Neural crest cell (in vitro differentiated cells): ENCODE measurements around the gene EYS. TPM values are rescaled to one million over a fixed set of nuclear protein-coding genes. Genes with fewer than 3 reads are reported as not detected.

ENCODE experiments used
- DNase-seq: peaks from one replicate; pipeline ENCODE4 v3.0.0; 2021; ENCODE audit warnings: low read depth, mixed read lengths, low spot score
- H3K27ac Mint-ChIP-seq: one replicate; pipeline ENCODE4 v1.8.0; 2021; ENCODE audit warnings: mild to moderate bottlenecking, mixed read lengths; ENCODE audit not compliant: unreplicated experiment
- H3K27me3 Mint-ChIP-seq: 2 replicates; pipeline ENCODE4 v1.8.0; 2021; ENCODE audit warnings: low read depth, mild to moderate bottlenecking, mixed read lengths
- H3K36me3 Mint-ChIP-seq: 2 replicates; pipeline ENCODE4 v1.8.0; 2021; ENCODE audit warnings: low read depth, mild to moderate bottlenecking, mixed read lengths
- H3K4me1 Mint-ChIP-seq: 2 replicates; pipeline ENCODE4 v1.8.0; 2021; ENCODE audit warnings: mixed read lengths
- H3K4me3 Mint-ChIP-seq: one replicate; pipeline ENCODE4 v1.8.0; 2021; ENCODE audit warnings: mild to moderate bottlenecking, mixed read lengths
- H3K9me3 Mint-ChIP-seq: 2 replicates; pipeline ENCODE4 v1.8.0; 2021; ENCODE audit warnings: mixed read lengths
- CTCF ChIP-seq: fragments of 200-600 bp; sonication (generic); conservative IDR thresholded peaks from 2 replicates; pipeline ENCODE4 v1.5.0; 2021; ENCODE audit warnings: antibody characterized with exemption, mild to moderate bottlenecking
- total RNA-seq: library from RNA; stranded (reverse); gene quantifications from 2 replicates; pipeline ENCODE4 v1.2.1, GENCODE V29; 2021

The EYS gene
- total RNA-seq, 1 donor from 2014 or later: 0.40 TPM

- TF ChIP-seq CTCF: no peak
Measured at GRCh38 chr6:64872633-64873032, 834.4 kb downstream of the EYS start.

GRCh38 chr6:64861039-64861651, 845.9 kb downstream of the EYS start:
- no peaks in the 10 kb centered on the region for H3K36me3 Mint-ChIP-seq
- no peaks in the 10 kb centered on the region for H3K9me3 Mint-ChIP-seq
- TF ChIP-seq CTCF: no peak
- H3K27me3 Mint-ChIP-seq: no peaks in the 10 kb centered on the region
- H3K27ac Mint-ChIP-seq: no peak overlapping the region
- DNase-seq: no peak
- H3K4me1 Mint-ChIP-seq: no peaks in the 10 kb centered on the region
- no peak overlapping the region for H3K4me3 Mint-ChIP-seq

More at GRCh38 chr6:64872633-64873032, 834.4 kb downstream of the EYS start:
- no peaks in the 10 kb centered on the region for H3K36me3 Mint-ChIP-seq
- no peak overlapping the region for H3K4me3 Mint-ChIP-seq
- no peaks in the 10 kb centered on the region for H3K27me3 Mint-ChIP-seq
- DNase-seq: no peak
- no peaks in the 10 kb centered on the region for H3K9me3 Mint-ChIP-seq
- H3K4me1 Mint-ChIP-seq: no peaks in the 10 kb centered on the region
- no peak overlapping the region for H3K27ac Mint-ChIP-seq

GRCh38 chr6:64860203-64860602, 846.8 kb downstream of the EYS start:
- H3K4me1 Mint-ChIP-seq: no peaks in the 10 kb centered on the region
- H3K36me3 Mint-ChIP-seq: no peaks in the 10 kb centered on the region
- H3K27ac Mint-ChIP-seq: no peak overlapping the region
- no peak overlapping the region for H3K4me3 Mint-ChIP-seq
- no peak for DNase-seq
- no peaks in the 10 kb centered on the region for H3K9me3 Mint-ChIP-seq
- no peak for TF ChIP-seq CTCF
- H3K27me3 Mint-ChIP-seq: no peaks in the 10 kb centered on the region

GRCh38 chr6:64850121-64850520, 856.9 kb downstream of the EYS start:
- Mint-ChIP-seq H3K27ac (no peak overlapping the region), H3K4me1 (no peaks in the 10 kb centered on the region), H3K9me3 (peaks cover 8% of the 10 kb centered on the region), H3K27me3 (no peaks in the 10 kb centered on the region), H3K4me3 (no peak overlapping the region), H3K36me3 (peaks cover 4% of the 10 kb centered on the region)
- DNase-seq: no peak
- no peak for TF ChIP-seq CTCF

GRCh38 chr6:64848467-64848866, 858.6 kb downstream of the EYS start:
- no peak for TF ChIP-seq CTCF
- no peak for DNase-seq
- peaks cover 4% of the 10 kb centered on the region for H3K36me3 Mint-ChIP-seq
- no peak overlapping the region for H3K27ac Mint-ChIP-seq
- H3K4me3 Mint-ChIP-seq: no peak overlapping the region
- peaks cover 7% of the 10 kb centered on the region for H3K9me3 Mint-ChIP-seq
- H3K27me3 Mint-ChIP-seq: no peaks in the 10 kb centered on the region
- H3K4me1 Mint-ChIP-seq: no peaks in the 10 kb centered on the region
